RWPE1 (cell line): ENCODE measurements around the gene TBC1D1.
A peak's percentile ranks its signal among the peaks of the same experiment; 100 is the strongest.

Experiments used
- CTCF ChIA-PET: fragments of 350-600 bp; sonication (Branson Sonifier 250); formaldehyde crosslinking; extraction: SDS; loops from one replicate; lab custom pipeline; 2021; lab: Yijun Ruan, JAX
- POLR2A ChIA-PET: fragments of 400-600 bp; formaldehyde crosslinking; extraction: SDS; loops from one replicate; lab custom pipeline; 2020; ENCODE audit warnings: antibody characterized with exemption; ENCODE audit not compliant: low non-redundant PET; lab: Yijun Ruan, JAX
- DNase-seq: peaks from one replicate; pipeline ENCODE4 v3.0.0; 2012; ENCODE audit warnings: low spot score
- H3K27ac ChIP-seq: fragments of 450-650 bp; 2 replicates; pipeline ENCODE4 v1.5.1; 2017
- TF ChIP-seq, protein P1 (sequence below): fragments of 450-650 bp; conservative IDR thresholded peaks from 2 replicates; pipeline ENCODE4 v1.5.1; 2017; ENCODE audit warnings: low read depth, mild to moderate bottlenecking

Gene TBC1D1

DNA sequence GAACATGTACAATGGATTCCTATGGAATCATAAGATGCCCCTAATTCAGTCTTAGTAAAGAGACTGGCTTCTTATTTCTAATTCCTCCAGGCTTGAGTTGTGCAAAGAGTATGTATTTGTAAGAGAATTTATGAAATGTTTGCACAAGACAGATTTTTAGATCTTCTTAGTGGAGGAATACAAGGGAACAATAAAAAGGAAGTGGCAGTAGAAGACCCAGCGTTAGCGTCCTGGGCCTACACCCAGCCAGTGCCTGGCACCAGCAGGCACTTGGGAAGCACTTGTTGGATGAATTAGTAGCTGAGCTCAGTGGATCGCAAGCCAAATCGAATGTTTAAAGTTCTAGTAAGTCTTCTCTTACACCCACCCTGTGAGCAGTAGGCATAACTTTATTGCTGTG lies 226.7 kb downstream of the TBC1D1 start:
- H3K27ac ChIP-seq = no peak overlapping the region
- DNase-seq = no peak
- TF ChIP-seq, protein P1, sequence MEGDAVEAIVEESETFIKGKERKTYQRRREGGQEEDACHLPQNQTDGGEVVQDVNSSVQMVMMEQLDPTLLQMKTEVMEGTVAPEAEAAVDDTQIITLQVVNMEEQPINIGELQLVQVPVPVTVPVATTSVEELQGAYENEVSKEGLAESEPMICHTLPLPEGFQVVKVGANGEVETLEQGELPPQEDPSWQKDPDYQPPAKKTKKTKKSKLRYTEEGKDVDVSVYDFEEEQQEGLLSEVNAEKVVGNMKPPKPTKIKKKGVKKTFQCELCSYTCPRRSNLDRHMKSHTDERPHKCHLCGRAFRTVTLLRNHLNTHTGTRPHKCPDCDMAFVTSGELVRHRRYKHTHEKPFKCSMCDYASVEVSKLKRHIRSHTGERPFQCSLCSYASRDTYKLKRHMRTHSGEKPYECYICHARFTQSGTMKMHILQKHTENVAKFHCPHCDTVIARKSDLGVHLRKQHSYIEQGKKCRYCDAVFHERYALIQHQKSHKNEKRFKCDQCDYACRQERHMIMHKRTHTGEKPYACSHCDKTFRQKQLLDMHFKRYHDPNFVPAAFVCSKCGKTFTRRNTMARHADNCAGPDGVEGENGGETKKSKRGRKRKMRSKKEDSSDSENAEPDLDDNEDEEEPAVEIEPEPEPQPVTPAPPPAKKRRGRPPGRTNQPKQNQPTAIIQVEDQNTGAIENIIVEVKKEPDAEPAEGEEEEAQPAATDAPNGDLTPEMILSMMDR = no peak
- ChIA-PET CTCF (no interaction called here), POLR2A (no interaction called here)

DNA sequence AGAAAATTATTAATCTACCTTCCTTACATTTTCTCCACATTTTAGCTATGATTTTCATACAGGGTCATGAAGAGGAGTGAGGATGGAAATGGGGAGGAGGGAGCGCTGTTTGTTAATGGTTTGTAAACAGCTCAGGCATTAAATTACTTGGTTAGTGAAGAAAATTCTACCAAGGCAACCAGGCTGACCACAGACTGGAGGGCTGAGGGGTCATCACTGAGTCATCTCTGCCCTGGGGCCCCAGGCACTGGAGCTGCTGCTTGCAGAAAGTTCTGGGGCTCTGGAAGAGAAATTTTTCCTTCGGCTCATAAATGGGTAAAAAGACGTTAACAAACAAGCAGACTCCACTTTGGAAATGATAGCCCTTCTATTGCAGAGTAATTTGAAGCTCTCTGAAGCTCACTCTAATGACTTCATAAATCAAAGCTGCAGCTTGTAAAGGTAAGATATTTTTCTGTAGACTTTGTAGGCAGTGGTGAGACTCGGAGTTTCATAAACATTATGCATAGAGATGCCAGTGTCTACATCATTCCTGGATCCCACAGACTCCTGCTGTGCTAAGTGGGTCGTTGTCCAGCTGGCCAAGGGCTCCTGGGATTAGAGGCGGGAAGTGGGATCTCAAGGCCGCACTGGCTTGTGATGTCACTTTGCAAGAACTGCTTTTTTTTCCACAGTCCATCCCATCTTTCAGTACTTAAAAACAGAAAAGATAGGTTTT lies 228.9 kb downstream of the TBC1D1 start:
- CTCF ChIA-PET = interaction anchor here (0.6 kb wide), 1 partner anchor 393 kb away, joined by 5 read pairs; no protein-coding TSS in a partner anchor
- TF ChIP-seq, protein P1 = no peak
- H3K27ac ChIP-seq = no peak overlapping the region
- peak; percentile 17 for DNase-seq
- POLR2A ChIA-PET = no interaction called here

DNA sequence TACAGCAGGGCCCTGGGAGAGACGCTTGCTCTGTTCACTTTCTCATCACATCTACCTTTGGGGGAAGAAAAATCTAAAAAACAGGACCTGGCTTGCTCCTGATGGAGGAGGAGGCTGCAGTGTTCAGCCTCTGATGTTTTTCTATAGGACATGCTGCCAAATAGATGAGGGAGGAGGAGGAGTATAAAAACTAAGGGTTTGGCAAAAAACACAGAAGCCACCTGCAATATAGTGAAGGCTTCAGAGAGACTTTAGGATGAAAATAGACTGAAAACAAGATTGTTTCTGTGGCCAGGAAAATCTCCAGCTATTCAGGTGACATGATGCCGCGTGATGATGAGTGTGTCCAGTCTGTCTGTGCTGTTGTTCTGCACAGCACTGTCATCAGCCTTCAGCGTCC lies 229.9 kb downstream of the TBC1D1 start:
- DNase-seq = no peak
- ChIA-PET POLR2A (no interaction called here), CTCF (interaction anchor here (0.6 kb wide), 1 partner anchor 8 kb away, joined by 3 read pairs; no protein-coding TSS in a partner anchor)
- TF ChIP-seq, protein P1 = no peak
- H3K27ac ChIP-seq = no peak overlapping the region

- no peak overlapping the region for H3K27ac ChIP-seq
- DNase-seq = no peak
- POLR2A ChIA-PET = no interaction called here
- TF ChIP-seq, protein P1 = no peak
- CTCF ChIA-PET = no interaction called here
Measured at GRCh38 chr4:38122060-38122459, 231.2 kb downstream of the TBC1D1 start.

- ChIA-PET CTCF (interaction anchor here (0.6 kb wide), 1 partner anchor 61 kb away, joined by 3 read pairs; no protein-coding TSS in a partner anchor), POLR2A (no interaction called here)
- no peak for DNase-seq
- H3K27ac ChIP-seq = no peak overlapping the region
- TF ChIP-seq, protein P1 = no peak
Measured at GRCh38 chr4:38123555-38123954, 232.7 kb downstream of the TBC1D1 start.

DNA sequence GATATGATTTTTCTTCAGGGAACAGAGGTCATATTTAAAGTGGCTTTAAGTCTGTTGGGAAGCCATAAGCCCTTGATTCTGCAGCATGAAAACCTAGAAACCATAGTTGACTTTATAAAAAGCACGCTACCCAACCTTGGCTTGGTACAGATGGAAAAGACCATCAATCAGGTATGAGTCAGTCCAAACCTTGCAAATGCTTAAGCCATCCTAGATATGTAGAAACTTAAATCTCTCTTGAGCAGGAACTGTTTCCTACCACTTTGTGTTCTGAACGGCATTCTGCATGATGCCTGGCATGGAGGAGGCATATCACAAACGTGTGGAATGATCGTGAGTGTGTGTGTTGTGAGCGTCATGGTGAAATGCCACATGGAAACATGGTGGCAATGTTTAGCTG lies 234.1 kb downstream of the TBC1D1 start:
- CTCF ChIA-PET = interaction anchor here (0.6 kb wide), 1 partner anchor 1275 kb away, joined by 6 read pairs; no protein-coding TSS in a partner anchor
- DNase-seq = no peak
- POLR2A ChIA-PET = no interaction called here
- H3K27ac ChIP-seq = no peak overlapping the region
- TF ChIP-seq, protein P1 = no peak
